HG03354 (cell line): ENCODE measurements around the gene ACKR1.

Source experiments
- ATAC-seq: cut with Tn5 transposase; IDR thresholded peaks from one replicate; pipeline ENCODE4 v1.9.1; 2021; ENCODE audit warnings: mild to moderate bottlenecking; ENCODE audit not compliant: unreplicated experiment, poor library complexity, severe bottlenecking

Gene ACKR1

DNA sequence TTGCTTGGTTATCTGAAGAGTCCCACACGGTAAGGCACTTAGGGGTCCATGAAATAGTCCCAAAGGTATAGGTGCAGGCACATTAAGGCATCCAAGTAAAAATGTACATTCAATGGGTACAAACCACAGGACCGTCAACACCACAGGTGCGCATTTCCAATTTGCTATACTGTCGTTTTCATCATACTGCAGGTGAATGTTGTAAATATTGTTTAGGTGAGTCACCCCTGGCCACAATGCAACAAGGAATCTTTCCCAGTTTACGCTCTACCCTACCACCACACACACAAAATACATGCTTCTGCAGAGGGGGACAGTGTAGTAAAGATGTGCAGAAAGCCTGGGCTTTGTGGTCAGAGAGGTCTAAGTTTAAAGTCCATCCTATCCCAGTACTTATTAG is 19.6 kb upstream of the ACKR1 start:
- ATAC-seq, result no peak

DNA sequence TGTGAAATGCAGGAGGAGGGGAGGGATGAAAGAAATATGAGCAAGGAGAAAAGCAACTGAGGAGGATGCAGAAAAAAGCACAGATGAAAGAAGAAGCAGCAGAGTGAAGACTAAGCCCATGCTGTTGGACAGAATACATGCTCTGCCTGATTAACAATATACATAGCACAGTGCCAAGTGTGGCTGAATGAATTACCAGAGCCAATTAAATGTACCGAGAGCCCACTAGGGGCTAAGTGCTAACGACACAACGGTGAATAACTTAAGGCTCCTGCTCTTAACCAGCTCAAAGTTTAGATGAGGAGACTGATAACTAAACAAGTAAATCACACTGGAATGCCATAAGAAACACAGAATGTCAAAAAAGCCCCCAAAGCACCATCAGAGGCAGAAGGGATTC is 17.6 kb upstream of the ACKR1 start:
- ATAC-seq, result no peak

DNA sequence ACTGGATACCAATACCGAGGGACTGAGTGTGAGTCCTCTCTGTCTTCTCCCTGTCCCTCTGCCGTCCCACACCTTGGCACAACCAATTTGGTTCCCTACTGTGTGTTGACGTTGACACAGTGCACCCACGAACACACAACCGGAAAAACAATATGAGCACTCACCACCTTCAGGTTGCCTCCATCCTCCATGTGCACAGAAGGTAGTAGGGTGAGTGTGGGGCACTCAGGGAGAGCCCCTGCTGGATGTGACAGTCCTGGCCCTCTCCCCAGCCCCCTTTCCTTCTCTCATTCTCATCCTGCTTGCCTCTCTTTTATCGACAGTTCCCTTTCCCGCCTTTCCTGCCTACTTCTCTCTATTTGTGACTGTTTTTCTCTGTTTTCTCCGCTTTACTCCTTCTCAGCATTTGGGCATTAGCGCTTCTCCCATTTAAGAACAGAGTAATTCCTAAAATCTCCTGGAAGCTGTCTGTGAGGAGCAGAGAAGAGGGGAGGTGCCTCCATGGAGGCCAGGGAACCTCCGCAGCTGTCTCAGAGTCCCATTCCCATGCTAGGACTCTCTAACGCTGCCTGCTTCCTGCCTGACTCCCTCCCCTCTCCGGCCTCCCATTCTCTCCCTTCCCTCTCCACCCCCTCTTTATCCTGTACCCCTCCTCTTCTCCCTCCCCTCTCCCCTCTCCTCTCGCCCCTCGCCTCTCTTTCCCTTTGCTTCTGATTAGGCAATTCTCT is 16.9 kb upstream of the ACKR1 start:
- ATAC-seq, result peak; percentile 19

DNA sequence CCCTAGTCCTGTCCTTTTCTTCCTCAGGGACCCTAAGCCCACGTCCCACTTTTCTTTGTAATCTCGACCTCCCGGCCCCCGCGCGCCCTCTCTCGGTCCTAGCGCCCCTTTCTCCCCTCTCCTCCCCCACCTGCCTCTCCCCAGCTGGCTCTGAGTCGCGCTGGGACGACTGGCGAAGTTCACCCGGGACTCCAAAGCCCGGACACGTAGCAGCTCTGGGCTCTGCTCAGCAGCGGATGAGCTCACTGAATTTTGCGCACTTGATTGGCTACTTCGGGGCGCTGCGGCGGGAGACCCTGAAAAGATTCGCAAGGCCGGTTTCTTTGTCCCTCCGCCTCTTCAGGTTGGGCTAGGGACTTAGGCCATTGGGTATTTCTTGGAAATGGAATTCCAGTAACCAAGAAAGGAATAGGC is 16.3 kb upstream of the ACKR1 start:
- ATAC-seq, result peak; percentile 91

GRCh38 chr1:159190441-159190840 is 14.2 kb upstream of the ACKR1 start:
- no peak for ATAC-seq

DNA sequence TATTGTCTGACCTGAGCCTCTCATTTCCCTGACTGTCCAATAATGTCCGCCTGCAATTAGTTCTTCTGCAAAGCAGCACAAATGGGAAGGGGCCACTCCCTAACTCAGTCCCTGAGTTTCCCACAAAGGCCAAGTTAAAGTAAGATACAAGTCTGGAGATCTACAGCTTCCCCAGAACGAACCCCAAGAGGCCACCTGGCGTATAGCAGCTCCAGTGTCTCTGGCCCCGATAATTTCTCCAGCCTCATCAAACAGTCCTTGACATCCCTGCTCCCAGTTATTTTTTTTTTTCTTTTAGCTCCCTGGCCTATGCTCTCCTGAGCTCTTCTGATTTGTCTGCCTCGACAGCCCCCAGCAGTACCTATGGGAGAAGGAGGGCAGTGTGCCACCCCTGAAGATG is 8.1 kb upstream of the ACKR1 start:
- no peak for ATAC-seq

GRCh38 chr1:159197561-159198557 is 6.8 kb upstream of the ACKR1 start:
- peak; percentile 89 for ATAC-seq

GRCh38 chr1:159199901-159200300 is 4.8 kb upstream of the ACKR1 start:
- no peak for ATAC-seq

DNA sequence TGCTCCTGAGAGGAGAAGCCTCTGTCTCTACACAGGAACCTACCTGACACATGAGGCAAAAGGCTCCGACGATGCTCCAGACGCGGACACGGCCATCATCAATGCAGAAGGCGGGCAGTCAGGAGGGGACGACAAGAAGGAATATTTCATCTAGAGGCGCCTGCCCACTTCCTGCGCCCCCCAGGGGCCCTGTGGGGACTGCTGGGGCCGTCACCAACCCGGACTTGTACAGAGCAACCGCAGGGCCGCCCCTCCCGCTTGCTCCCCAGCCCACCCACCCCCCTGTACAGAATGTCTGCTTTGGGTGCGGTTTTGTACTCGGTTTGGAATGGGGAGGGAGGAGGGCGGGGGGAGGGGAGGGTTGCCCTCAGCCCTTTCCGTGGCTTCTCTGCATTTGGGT is 3.9 kb upstream of the ACKR1 start:
- no peak for ATAC-seq

GRCh38 chr1:159201642-159202041 is 3.0 kb upstream of the ACKR1 start:
- ATAC-seq, result no peak

DNA sequence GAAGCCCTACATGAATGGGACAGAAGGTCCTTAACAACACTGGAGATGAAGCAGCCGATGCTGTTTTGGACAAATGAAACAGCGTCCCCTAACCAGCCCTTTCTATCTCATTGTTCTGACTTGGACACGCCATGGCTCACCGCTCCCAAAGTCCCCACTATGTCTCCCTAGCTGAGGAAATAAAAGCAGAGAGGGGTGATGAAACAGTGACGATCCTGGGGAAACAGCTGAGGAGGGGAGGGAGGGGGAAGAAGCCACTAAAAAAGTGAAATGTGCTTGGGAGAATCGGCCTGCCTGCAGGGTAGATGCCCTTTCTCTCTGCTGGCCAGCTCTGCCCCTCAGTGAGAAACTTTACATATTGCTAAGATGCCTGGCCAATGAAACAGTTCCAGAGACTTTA is 1.1 kb upstream of the ACKR1 start:
- ATAC-seq, result no peak

DNA sequence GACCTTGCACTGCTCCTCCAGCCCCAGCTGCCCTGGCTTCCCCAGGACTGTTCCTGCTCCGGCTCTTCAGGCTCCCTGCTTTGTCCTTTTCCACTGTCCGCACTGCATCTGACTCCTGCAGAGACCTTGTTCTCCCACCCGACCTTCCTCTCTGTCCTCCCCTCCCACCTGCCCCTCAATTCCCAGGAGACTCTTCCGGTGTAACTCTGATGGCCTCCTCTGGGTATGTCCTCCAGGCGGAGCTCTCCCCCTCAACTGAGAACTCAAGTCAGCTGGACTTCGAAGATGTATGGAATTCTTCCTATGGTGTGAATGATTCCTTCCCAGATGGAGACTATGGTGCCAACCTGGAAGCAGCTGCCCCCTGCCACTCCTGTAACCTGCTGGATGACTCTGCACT is 550 bp downstream of the ACKR1 start:
- ATAC-seq, result no peak

GRCh38 chr1:159206110-159206509 is 1.4 kb downstream of the ACKR1 start:
- no peak for ATAC-seq

- ATAC-seq, result no peak
These were observed 2.4 kb downstream of the ACKR1 start for GRCh38 chr1:159207080-159207479.

- ATAC-seq, result no peak
These were observed 3.1 kb downstream of the ACKR1 start for GRCh38 chr1:159207774-159208173.

- no peak for ATAC-seq
These were observed 3.6 kb downstream of the ACKR1 start for GRCh38 chr1:159208175-159208825.

- ATAC-seq, result no peak
These were observed 4.4 kb downstream of the ACKR1 start for GRCh38 chr1:159209061-159209460.

GRCh38 chr1:159211331-159212136 is 6.9 kb downstream of the ACKR1 start:
- ATAC-seq, result peak; percentile 66

DNA sequence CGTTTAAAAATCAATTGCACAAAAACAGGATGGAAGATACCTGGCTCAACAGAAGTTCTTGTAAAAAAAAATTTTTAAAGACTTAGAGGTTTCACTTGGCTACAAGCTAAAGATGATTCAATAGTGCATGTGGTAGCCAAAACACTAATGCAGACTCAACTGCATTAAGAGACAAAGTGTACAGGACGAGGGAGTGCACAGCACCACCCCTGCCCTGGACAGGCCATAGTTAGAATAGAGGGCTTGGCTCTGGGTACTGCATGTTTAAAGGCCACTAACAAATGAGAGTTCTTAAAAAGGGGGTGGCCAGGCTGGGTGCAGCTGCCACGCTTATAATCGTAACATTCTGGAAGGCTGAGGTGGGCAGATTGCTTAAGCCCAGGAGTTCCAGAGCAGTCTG is 7.9 kb downstream of the ACKR1 start:
- no peak for ATAC-seq
